HG03558 (cell line): ENCODE measurements around the gene PRUNE1.

ENCODE experiments used
- ATAC-seq: cut with Tn5 transposase; IDR thresholded peaks from one replicate; pipeline ENCODE4 v1.9.1; 2021; ENCODE audit warnings: moderate number of reproducible peaks; ENCODE audit not compliant: unreplicated experiment; ENCODE audit errors: extremely low read depth

PRUNE1 gene

DNA sequence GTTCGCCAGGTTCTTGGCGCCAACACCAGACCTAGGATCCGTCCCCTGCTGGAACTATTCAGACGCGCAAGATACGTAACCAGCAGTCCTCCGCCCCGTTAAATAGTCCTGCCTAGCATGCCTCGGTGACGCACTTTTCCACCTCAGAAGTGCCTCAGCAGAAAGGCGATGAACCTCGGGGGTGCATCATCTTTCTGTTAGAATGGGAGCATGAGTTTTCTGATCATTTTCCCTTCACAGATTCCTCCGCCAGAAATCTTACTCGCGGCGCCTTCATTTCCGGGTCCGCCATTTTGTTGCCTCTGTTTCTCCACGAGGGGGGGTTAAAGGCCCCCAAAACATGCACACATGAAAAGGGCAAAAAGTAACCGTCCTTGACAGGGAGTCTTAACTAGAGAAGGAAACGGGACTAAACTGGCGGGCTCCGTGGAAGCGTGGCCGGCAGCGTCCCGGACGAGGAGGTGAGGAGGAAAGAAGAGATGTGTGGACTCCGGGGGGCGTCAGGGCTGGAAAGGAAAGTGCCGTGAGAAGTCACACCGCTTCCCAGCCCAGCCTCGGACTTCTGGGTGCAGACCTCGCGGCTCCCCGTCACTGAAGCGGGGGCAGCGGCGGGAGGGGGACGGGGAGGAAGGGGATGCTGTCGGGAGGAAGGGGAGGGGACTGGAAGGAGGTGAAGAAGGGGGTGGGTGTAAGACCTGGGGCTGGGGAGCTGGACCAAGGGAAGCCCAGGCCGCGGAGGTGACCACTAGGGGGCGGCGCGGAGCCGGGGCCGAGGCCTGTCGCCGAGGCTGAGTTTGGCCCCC, 62.4 kb downstream of the PRUNE1 start, which contains the start of gene GABPB2:
GABPB2 (plus strand) TSS at position 288 of the 803 bp plus-strand sequence. CDS start 17,429 bp downstream, outside the sequence.
- peak; percentile 53 for ATAC-seq

GRCh38 chr1:151072224-151072623, 64.0 kb downstream of the PRUNE1 start:
- ATAC-seq, result no peak
